WERI-Rb-1 (cell line): ENCODE results near the gene SFTA2.

Experiments
- DNase-seq: peaks from one replicate; pipeline ENCODE4 v3.0.0-alpha.2; 2020
- H3K27ac ChIP-seq: fragments of 250-450 bp; sonication (Bioruptor Pico); 2 replicates; pipeline ENCODE4 v1.5.1; 2020; ENCODE audit warnings: mild to moderate bottlenecking, moderate library complexity
- H3K27me3 ChIP-seq: fragments of 250-450 bp; sonication (Bioruptor Pico); 2 replicates; pipeline ENCODE4 v1.5.1; 2021; ENCODE audit warnings: mild to moderate bottlenecking, low read depth, moderate library complexity; ENCODE audit not compliant: insufficient read depth, severe bottlenecking
- H3K36me3 ChIP-seq: fragments of 250-450 bp; sonication (Bioruptor Pico); 2 replicates; pipeline ENCODE4 v1.5.1; 2020; ENCODE audit warnings: mild to moderate bottlenecking, moderate library complexity
- H3K4me3 ChIP-seq: 2 replicates; pipeline ENCODE4 v1.5.1; 2011; ENCODE audit warnings: low read depth, mild to moderate bottlenecking, control low read depth, low read length
- H3K9me3 ChIP-seq: fragments of 250-450 bp; sonication (Bioruptor Pico); 2 replicates; pipeline ENCODE4 v1.5.1; 2021; ENCODE audit warnings: mild to moderate bottlenecking, moderate library complexity; ENCODE audit not compliant: severe bottlenecking
- CTCF ChIP-seq: IDR thresholded peaks from 2 replicates; pipeline ENCODE4 v1.5.1; 2011; ENCODE audit warnings: low read depth, mild to moderate bottlenecking, control low read depth, inconsistent platforms, low read length

The SFTA2 gene

GRCh38 chr6:30951907-30952469 lies 20.0 kb upstream of the SFTA2 start:
- TF ChIP-seq CTCF: no peak
- Histone ChIP-seq H3K4me3 (no peak overlapping the region), H3K27me3 (peaks cover 79% of the 10 kb centered on the region), H3K36me3 (no peaks in the 10 kb centered on the region), H3K27ac (no peak overlapping the region), H3K9me3 (peaks cover 23% of the 10 kb centered on the region)
- no peak for DNase-seq

GRCh38 chr6:30948811-30949210 lies 16.8 kb upstream of the SFTA2 start:
- Histone ChIP-seq H3K27ac (no peak overlapping the region), H3K4me3 (no peak overlapping the region), H3K36me3 (no peaks in the 10 kb centered on the region), H3K27me3 (peaks cover 72% of the 10 kb centered on the region), H3K9me3 (peaks cover 23% of the 10 kb centered on the region)
- no peak for TF ChIP-seq CTCF
- DNase-seq: no peak

- Histone ChIP-seq H3K36me3 (no peaks in the 10 kb centered on the region), H3K9me3 (peaks cover 18% of the 10 kb centered on the region), H3K27me3 (peaks cover 64% of the 10 kb centered on the region), H3K27ac (no peak overlapping the region), H3K4me3 (no peak overlapping the region)
- TF ChIP-seq CTCF: no peak
- no peak for DNase-seq
Measured at GRCh38 chr6:30947231-30947630, 15.3 kb upstream of the SFTA2 start.

GRCh38 chr6:30945281-30945680 lies 13.3 kb upstream of the SFTA2 start:
- no peak for DNase-seq
- peaks cover 59% of the 10 kb centered on the region for H3K27me3 ChIP-seq
- no peak overlapping the region for H3K27ac ChIP-seq
- no peaks in the 10 kb centered on the region for H3K36me3 ChIP-seq
- H3K9me3 ChIP-seq: peaks cover 10% of the 10 kb centered on the region
- no peak overlapping the region for H3K4me3 ChIP-seq
- TF ChIP-seq CTCF: no peak

GRCh38 chr6:30944051-30944450 lies 12.1 kb upstream of the SFTA2 start:
- no peak overlapping the region for H3K4me3 ChIP-seq
- DNase-seq: no peak
- H3K27me3 ChIP-seq: peaks cover 59% of the 10 kb centered on the region
- no peaks in the 10 kb centered on the region for H3K36me3 ChIP-seq
- peaks cover 10% of the 10 kb centered on the region for H3K9me3 ChIP-seq
- no peak overlapping the region for H3K27ac ChIP-seq
- no peak for TF ChIP-seq CTCF
